PC-3 (cell line): ENCODE measurements around the gene NDOR1.

Experiments
- CTCF ChIP-seq: fragments of 300-600 bp; sonication (generic); conservative IDR thresholded peaks from 2 replicates; pipeline ENCODE4 v1.5.1; 2017; ENCODE audit warnings: antibody characterized with exemption, low read depth, mild to moderate bottlenecking, low read length
- EZH2 ChIP-seq: fragments of 300-600 bp; sonication (generic); IDR thresholded peaks from one replicate; pipeline ENCODE4 v1.6.1; 2017; ENCODE audit warnings: antibody characterized with exemption, mild to moderate bottlenecking, low read length; ENCODE audit not compliant: unreplicated experiment
- EZH2phosphoT487 ChIP-seq: fragments of 300-600 bp; sonication (generic); IDR thresholded peaks from 2 replicates; pipeline ENCODE4 v1.6.1; 2018; ENCODE audit warnings: mild to moderate bottlenecking, antibody characterized with exemption, low read length, borderline replicate concordance

- no peak for TF ChIP-seq CTCF
- no peak for TF ChIP-seq EZH2phosphoT487
- TF ChIP-seq EZH2: no peak
Measured at GRCh38 chr9:137233143-137233980, 27.9 kb downstream of the NDOR1 start.
